B cell (primary cell): Measurements from ENCODE around the gene MICU1. TPM values are rescaled to one million over a fixed set of nuclear protein-coding genes. Genes with fewer than 3 reads are reported as not detected.
A peak's percentile ranks its signal among the peaks of the same experiment; 100 is the strongest.

Source experiments
- ATAC-seq: fragments of 200-7000 bp; cut with Tn5 transposase; one replicate; pipeline ENCODE4 v1.10.0; 2021; ENCODE audit warnings: low read depth, mild to moderate bottlenecking, moderate number of reproducible peaks, moderate library complexity
- CTCF ChIA-PET: fragments of 350-600 bp; sonication (Branson Sonifier 250); formaldehyde crosslinking; loops from one replicate; lab custom pipeline; 2021; ENCODE audit warnings: antibody characterized with exemption, inconsistent platforms; lab: Charles Lee
- POLR2A ChIA-PET: fragments of 350-600 bp; sonication (Branson Sonifier 250); formaldehyde crosslinking; loops from one replicate; lab custom pipeline; 2021; ENCODE audit warnings: antibody characterized with exemption; lab: Charles Lee
- DNase-seq: peaks from one replicate; pipeline ENCODE4 v3.0.0; 2013
- H2AFZ ChIP-seq: 2 replicates; pipeline ENCODE4 v1.6.1; 2012; ENCODE audit warnings: mild to moderate bottlenecking, low read depth, low read length; ENCODE audit not compliant: insufficient read depth, poor library complexity, severe bottlenecking
- H3K27ac ChIP-seq, 2 donors: 1 replicate in 1 of 2; 2 replicates in 1 of 2; pipeline ENCODE4 v1.5.1; 2012 to 2013; ENCODE audit warnings: low read length in 2 of 2, mild to moderate bottlenecking in 2 of 2, moderate library complexity in 1 of 2
- H3K27me3 ChIP-seq, 4 experiments: fragments of 200-600 bp in 1 of 4; sonication (generic) in 1 of 4; replicated peaks in 1 of 4; 1 replicate in 2 of 4; 2 replicates in 2 of 4; pipeline versions ENCODE4 v1.6.1 to v1.7.0; 2013 to 2016; ENCODE audit warnings: low read length in 3 of 4, mild to moderate bottlenecking in 2 of 4, mixed read lengths in 1 of 4, moderate library complexity in 1 of 4; ENCODE audit not compliant: insufficient read depth in 4 of 4, control insufficient read depth in 3 of 4; ENCODE audit errors: control extremely low read depth in 1 of 4
- H3K36me3 ChIP-seq, 2 experiments: replicated peaks in 1 of 2; 1 replicate in 1 of 2; 2 replicates in 1 of 2; pipeline versions ENCODE4 v1.6.1 to v1.7.1; 2013; ENCODE audit warnings: low read length in 1 of 2; ENCODE audit not compliant: insufficient read depth in 2 of 2, control insufficient read depth in 1 of 2; ENCODE audit errors: control extremely low read depth in 1 of 2, extremely low read depth in 1 of 2
- H3K4me1 ChIP-seq, 2 donors: fragments of 200-600 bp in 1 of 2; sonication (generic) in 1 of 2; 1 replicate in 1 of 2; 2 replicates in 1 of 2; pipeline versions ENCODE4 v1.5.1 to v1.6.1; 2013 to 2017; ENCODE audit warnings: low read length in 2 of 2; ENCODE audit not compliant: control insufficient read depth in 2 of 2, insufficient read depth in 2 of 2
- H3K4me2 ChIP-seq: replicated peaks from 2 replicates; pipeline ENCODE3; 2012; ENCODE audit warnings: mild to moderate bottlenecking, low read depth, low read length; ENCODE audit not compliant: poor library complexity, severe bottlenecking
- H3K4me3 ChIP-seq, 5 experiments: fragments of 200-600 bp in 1 of 5; sonication (generic) in 1 of 5; 1 replicate in 3 of 5; 2 replicates in 2 of 5; pipeline versions ENCODE4 v1.5.1 to v1.7.0; 2011 to 2016; ENCODE audit warnings: low read length in 4 of 5, mild to moderate bottlenecking in 4 of 5, low read depth in 2 of 5, control low read depth in 1 of 5, moderate library complexity in 1 of 5; ENCODE audit not compliant: insufficient read depth in 1 of 5; ENCODE audit errors: control extremely low read depth in 1 of 5, extremely low read depth in 1 of 5
- H3K79me2 ChIP-seq: fragments of 200-600 bp; sonication (generic); one replicate; pipeline ENCODE4 v1.6.0; 2016; ENCODE audit warnings: low read length; ENCODE audit not compliant: control insufficient read depth, insufficient read depth
- H3K9ac ChIP-seq: fragments of 200-600 bp; sonication (generic); 2 replicates; pipeline ENCODE4 v1.6.1; 2017; ENCODE audit warnings: mild to moderate bottlenecking, low read length, moderate library complexity
- H3K9me3 ChIP-seq, 3 donors: one replicate each; pipeline versions ENCODE4 v1.6.1 to v1.7.1; 2013; ENCODE audit warnings: low read length in 2 of 3; ENCODE audit not compliant: control insufficient read depth in 2 of 3, insufficient read depth in 1 of 3; ENCODE audit errors: control extremely low read depth in 1 of 3
- H4K20me1 ChIP-seq: 2 replicates; pipeline ENCODE4 v1.6.0; 2012; ENCODE audit warnings: mild to moderate bottlenecking, low read length; ENCODE audit not compliant: insufficient read depth, control insufficient read depth, poor library complexity, severe bottlenecking
- H3K27ac Mint-ChIP-seq: one replicate; pipeline ENCODE4 v1.8.0; 2021; ENCODE audit warnings: mixed read lengths
- H3K27me3 Mint-ChIP-seq: one replicate; pipeline ENCODE4 v1.8.0; 2021; ENCODE audit warnings: mixed read lengths
- H3K4me1 Mint-ChIP-seq: one replicate; pipeline ENCODE4 v1.8.0; 2021; ENCODE audit warnings: mixed read lengths
- H3K4me3 Mint-ChIP-seq: one replicate; pipeline ENCODE4 v1.8.0; 2021; ENCODE audit warnings: mixed read lengths
- H3K9me3 Mint-ChIP-seq: one replicate; pipeline ENCODE4 v1.8.0; 2022; ENCODE audit warnings: mixed read lengths; ENCODE audit not compliant: insufficient read depth
- EZH2 ChIP-seq: IDR thresholded peaks from 2 replicates; pipeline ENCODE4 v1.6.1; 2012; ENCODE audit warnings: borderline replicate concordance, low read depth, mild to moderate bottlenecking, moderate library complexity, low read length; ENCODE audit not compliant: insufficient read depth, poor library complexity, severe bottlenecking
- WGBS: methylation state at CpG from one replicate; pipeline ENCODE4 v1.1.5; 2013; ENCODE audit warnings: missing lambda C conversion rate; ENCODE audit not compliant: insufficient coverage; 5-methylcytosine and 5-hydroxymethylcytosine counted together
- intact Hi-C: fragments of 100-400 bp; cut with micrococcal nuclease; formaldehyde crosslinking; loops from one replicate; pipeline ENCODE4 v1.10.0; 2022
- polyA plus RNA-seq: library from polyadenylated mRNA; depleted of rRNA; stranded (reverse); fragments of >200 nt; gene quantifications from 2 replicates; pipeline ENCODE4 v1.2.3, GENCODE V29; 2012
- total RNA-seq, 2 donors: library from RNA; stranded (reverse); fragments of 120-200 nt in 1 of 2; gene quantifications; 1 replicate in 1 of 2; 2 replicates in 1 of 2; pipeline versions ENCODE4 v1.2.3 to v1.2.4, GENCODE V29; 2013 to 2022
- TF ChIP-seq, protein P1 (sequence below): fragments of 200-600 bp; IDR thresholded peaks from one replicate; pipeline ENCODE4 v1.8.0; 2022; ENCODE audit warnings: antibody characterized with exemption, mild to moderate bottlenecking

Gene MICU1
- total and polyA plus RNA-seq, 2 donors (not counting 1 experiment from before 2014, with no cell fraction given) = 12.0 to 34.7 TPM

DNA sequence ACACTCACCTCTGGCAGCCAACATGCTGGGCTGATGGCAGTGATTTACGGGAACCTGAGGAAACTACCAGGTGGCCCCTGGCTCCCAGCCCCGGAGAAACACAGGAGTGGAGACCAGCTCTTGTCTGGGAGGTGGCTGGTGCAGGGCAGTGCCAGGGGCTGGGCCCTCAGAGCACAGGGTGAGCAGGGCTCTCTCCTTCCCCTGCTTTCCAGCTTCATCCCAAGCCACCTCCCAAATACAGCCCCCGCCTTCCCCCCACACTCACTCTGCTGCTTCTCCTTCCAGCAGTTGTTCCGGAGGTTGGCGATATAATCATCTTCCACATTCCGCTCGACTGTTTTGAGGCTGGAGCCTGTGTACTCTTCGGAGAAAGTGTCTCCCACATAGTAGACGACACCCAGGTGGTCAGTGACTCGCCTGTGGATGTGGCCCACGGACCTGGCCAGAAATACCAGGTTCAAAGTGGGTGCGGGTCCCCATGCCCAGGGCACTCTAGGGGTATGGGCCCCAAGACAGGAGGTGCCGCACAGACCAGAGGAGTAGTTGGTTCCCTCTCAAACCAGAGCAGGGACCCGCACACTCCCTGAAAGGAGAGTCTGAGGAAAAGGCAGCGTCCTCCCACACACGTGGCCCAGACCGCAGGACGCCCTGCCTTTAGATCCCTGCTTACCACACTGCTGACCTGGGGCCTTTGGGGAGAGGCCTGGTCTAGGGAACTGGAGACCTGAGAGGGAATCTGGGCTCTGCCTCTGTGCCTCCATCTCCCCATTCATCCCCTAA is 289.4 kb downstream of the MICU1 start:
- Histone ChIP-seq H4K20me1 (peaks cover 4% of the 10 kb centered on the region), H3K27me3 (no peaks in the 10 kb centered on the region), H3K36me3 (peaks cover 0 to 31% of the 10 kb centered on the region in 2 experiments), H2AFZ (no peak overlapping the region), H3K27ac (peak overlapping the region; percentile 86 to 93), H3K79me2 (peaks cover 4% of the 10 kb centered on the region), H3K4me2 (peak overlapping the region; percentile 66), H3K9me3 (no peaks in the 10 kb centered on the region), H3K9ac (no peak overlapping the region), H3K4me3 (no peak overlapping the region), H3K4me1 (peaks cover 56 to 68% of the 10 kb centered on the region in 2 donors)
- TF ChIP-seq EZH2 = no peak
- TF ChIP-seq, protein P1, sequence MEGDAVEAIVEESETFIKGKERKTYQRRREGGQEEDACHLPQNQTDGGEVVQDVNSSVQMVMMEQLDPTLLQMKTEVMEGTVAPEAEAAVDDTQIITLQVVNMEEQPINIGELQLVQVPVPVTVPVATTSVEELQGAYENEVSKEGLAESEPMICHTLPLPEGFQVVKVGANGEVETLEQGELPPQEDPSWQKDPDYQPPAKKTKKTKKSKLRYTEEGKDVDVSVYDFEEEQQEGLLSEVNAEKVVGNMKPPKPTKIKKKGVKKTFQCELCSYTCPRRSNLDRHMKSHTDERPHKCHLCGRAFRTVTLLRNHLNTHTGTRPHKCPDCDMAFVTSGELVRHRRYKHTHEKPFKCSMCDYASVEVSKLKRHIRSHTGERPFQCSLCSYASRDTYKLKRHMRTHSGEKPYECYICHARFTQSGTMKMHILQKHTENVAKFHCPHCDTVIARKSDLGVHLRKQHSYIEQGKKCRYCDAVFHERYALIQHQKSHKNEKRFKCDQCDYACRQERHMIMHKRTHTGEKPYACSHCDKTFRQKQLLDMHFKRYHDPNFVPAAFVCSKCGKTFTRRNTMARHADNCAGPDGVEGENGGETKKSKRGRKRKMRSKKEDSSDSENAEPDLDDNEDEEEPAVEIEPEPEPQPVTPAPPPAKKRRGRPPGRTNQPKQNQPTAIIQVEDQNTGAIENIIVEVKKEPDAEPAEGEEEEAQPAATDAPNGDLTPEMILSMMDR = no peak
- H3K9me3 Mint-ChIP-seq = no peaks in the 10 kb centered on the region
- POLR2A ChIA-PET = interaction anchor here (0.6 to 6.2 kb wide), 14 partner anchors 13 to 249 kb away, joined by 3 to 73 read pairs (median 5); partner anchors contain the start of gene DDIT4
- peak overlapping the region; percentile 86 for H3K27ac Mint-ChIP-seq
- intact Hi-C loops = loop anchor here (1.0 to 5.0 kb wide), 2 partner anchors 210 to 249 kb away; partner anchors contain the start of gene SPOCK2
- peaks cover 67% of the 10 kb centered on the region for H3K4me1 Mint-ChIP-seq
- peak overlapping the region; percentile 59 for H3K4me3 Mint-ChIP-seq
- WGBS = 98% methylated on average over 13 of the region's 18 CpGs
- CTCF ChIA-PET = interaction anchor here (0.5 to 13.9 kb wide), 53 partner anchors 7 to 501 kb away, joined by 3 to 333 read pairs (median 5); partner anchors contain the start of genes ANAPC16, ASCC1, DDIT4 and DNAJB12
- DNase-seq = no peak
- no peak for ATAC-seq
- no peaks in the 10 kb centered on the region for H3K27me3 Mint-ChIP-seq
